C4-2B (cell line): ENCODE data around the gene COL4A1.
A peak's percentile ranks its signal among the peaks of the same experiment; 100 is the strongest.

Experiments used
- H3K27ac ChIP-seq: fragments of 450-650 bp; 2 replicates; pipeline ENCODE4 v1.5.1; 2017
- CTCF ChIP-seq: fragments of 450-650 bp; conservative IDR thresholded peaks from 2 replicates; pipeline ENCODE4 v1.5.1; 2017; ENCODE audit warnings: mild to moderate bottlenecking
- ZFX ChIP-seq: fragments of 450-650 bp; IDR thresholded peaks from 2 replicates; pipeline ENCODE4 v1.6.1; 2017

Gene COL4A1

GRCh38 chr13:110280231-110280813 lies 26.6 kb downstream of the COL4A1 start:
- no peak overlapping the region for H3K27ac ChIP-seq
- TF ChIP-seq CTCF (no peak), ZFX (no peak)

GRCh38 chr13:110279684-110280083 lies 27.3 kb downstream of the COL4A1 start:
- TF ChIP-seq ZFX (no peak), CTCF (no peak)
- no peak overlapping the region for H3K27ac ChIP-seq

- H3K27ac ChIP-seq = no peak overlapping the region
- TF ChIP-seq CTCF (no peak), ZFX (no peak)
Measured at GRCh38 chr13:110278859-110279258, 28.1 kb downstream of the COL4A1 start.

- TF ChIP-seq ZFX (no peak), CTCF (no peak)
- no peak overlapping the region for H3K27ac ChIP-seq
Measured at GRCh38 chr13:110277357-110277975, 29.5 kb downstream of the COL4A1 start.

- no peak for TF ChIP-seq CTCF
- no peak for TF ChIP-seq ZFX
- H3K27ac ChIP-seq = no peak overlapping the region
Measured at GRCh38 chr13:110276553-110276950, 30.4 kb downstream of the COL4A1 start.

GRCh38 chr13:110275931-110276552 lies 30.9 kb downstream of the COL4A1 start:
- no peak for TF ChIP-seq ZFX
- no peak for TF ChIP-seq CTCF
- H3K27ac ChIP-seq = no peak overlapping the region

GRCh38 chr13:110274687-110275086 lies 32.3 kb downstream of the COL4A1 start:
- TF ChIP-seq ZFX (no peak), CTCF (peak; percentile 30)
- H3K27ac ChIP-seq = no peak overlapping the region
